Vagina (tissue), 2 donors: ENCODE results near the gene TCP11L2.

ENCODE experiments used
- CTCF ChIP-seq, 3 experiments: fragments of 450-650 bp in 2 of 3; fragments of 200-600 bp in 1 of 3; sonication (generic) in 1 of 3; IDR thresholded peaks; one replicate each; pipeline ENCODE4 v1.5.1; 2017 to 2019; ENCODE audit warnings: antibody characterized with exemption in 3 of 3, mild to moderate bottlenecking in 2 of 3, moderate library complexity in 2 of 3
- POLR2A ChIP-seq, 2 donors: fragments of 450-650 bp; IDR thresholded peaks; one replicate each; pipeline ENCODE4 v1.6.1; 2017; ENCODE audit warnings: antibody characterized with exemption in 2 of 2, mild to moderate bottlenecking in 2 of 2, moderate library complexity in 2 of 2

- TF ChIP-seq CTCF (IDR thresholded peaks at IDR 0.05) (no peak), POLR2A (IDR thresholded peaks at IDR 0.05) (no peak)
Measured at GRCh38 chr12:106256524-106256923, 46.0 kb upstream of the TCP11L2 start.
